ENCODE data around the gene ZFYVE28. TPM values are rescaled to one million over a fixed set of nuclear protein-coding genes. Genes with fewer than 3 reads are reported as not detected.
"Not testable (repeated sequence)": the region's sequence is repeated elsewhere in the genome, so short reads cannot be mapped to it uniquely, and the experiment has no call there.

ZFYVE28 gene
- total RNA-seq, 1 experiment from 2014 or later, result 1.5 TPM

DNA sequence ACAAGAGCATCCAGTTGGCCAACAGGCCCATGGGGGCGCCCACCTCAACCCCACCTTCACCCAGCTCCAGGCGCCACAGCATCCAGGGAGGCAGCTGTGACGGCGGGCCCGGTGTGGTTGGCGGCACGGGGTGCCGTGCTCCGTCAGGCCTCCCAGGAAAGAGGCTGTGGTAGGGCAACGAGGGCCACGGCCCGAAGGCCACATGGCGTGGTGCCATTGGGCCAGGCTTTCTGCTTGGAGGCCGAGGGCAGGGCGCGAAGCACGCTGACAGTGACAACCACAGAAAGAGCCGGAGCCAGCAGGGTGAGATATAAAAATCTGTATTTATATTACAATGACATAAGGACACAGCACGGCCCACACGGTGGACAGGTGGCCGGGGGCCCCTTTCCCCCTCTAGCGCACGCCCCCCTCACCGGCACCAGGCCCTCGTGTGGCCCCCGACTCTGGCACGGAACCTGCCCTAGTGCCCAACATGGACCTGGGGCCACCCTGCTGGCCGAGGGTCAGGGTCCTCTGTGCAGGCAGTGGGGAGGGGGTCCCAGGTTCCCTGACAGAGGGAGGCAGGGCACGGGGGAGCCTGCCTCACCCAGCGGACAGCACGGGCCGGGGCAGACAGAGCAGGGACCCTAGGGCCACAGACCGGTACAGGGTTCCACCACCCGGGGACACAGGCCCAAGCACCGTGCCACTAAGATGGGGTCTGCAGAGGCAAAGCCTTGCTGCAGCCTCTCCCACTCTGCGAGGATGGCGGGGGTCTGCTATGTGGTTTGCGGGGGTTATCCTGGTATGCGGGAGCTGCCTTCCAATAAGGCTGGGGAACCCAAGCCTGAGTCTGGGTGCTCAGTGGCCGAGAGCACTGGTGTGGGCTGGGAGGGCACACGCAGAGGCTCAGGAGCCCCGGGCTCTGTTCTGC, 171.1 kb downstream of the ZFYVE28 start:
- Histone ChIP-seq H3K9me3 (no peaks in the 10 kb centered on the region), H3K27me3 (no peaks in the 10 kb centered on the region), H3K36me3 (no peaks in the 10 kb centered on the region), H3K4me3 (no peak overlapping the region)
- DNase-seq, result no peak

- no peak for DNase-seq
Measured at GRCh38 chr4:2246384-2247127, 171.9 kb downstream of the ZFYVE28 start.

DNA sequence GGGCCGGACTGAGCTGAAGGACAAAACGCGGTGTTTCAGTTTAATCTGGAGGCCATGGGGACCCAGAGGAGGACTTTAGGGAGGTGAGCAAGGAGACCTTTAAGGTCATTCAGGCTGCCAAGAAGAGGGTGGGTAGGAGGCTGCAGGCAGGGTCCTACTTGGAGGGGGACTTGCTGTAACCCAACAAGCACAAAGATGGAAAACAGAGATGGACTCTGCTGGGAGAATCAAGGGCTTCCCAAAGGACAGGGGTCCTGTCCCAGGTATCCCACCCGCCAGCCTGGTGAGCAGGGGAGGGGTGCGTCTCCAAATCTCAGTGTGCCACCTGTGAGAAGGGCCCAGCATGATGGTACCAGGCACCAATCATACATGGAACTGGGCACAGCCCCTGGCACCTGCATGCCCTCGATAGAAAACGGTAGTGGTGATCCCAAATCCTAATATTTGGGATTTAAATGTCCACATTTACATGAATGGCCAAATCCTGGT, 172.6 kb downstream of the ZFYVE28 start:
- no peak for DNase-seq
- no peaks in the 10 kb centered on the region for H3K36me3 ChIP-seq
- no peak overlapping the region for H3K4me3 ChIP-seq

More at GRCh38 chr4:2246384-2247127, 171.9 kb downstream of the ZFYVE28 start:
- no peak overlapping the region for H3K4me3 ChIP-seq
- H3K27me3 ChIP-seq, result no peaks in the 10 kb centered on the region
- H3K36me3 ChIP-seq, result no peaks in the 10 kb centered on the region
- no peaks in the 10 kb centered on the region for H3K9me3 ChIP-seq

DNA sequence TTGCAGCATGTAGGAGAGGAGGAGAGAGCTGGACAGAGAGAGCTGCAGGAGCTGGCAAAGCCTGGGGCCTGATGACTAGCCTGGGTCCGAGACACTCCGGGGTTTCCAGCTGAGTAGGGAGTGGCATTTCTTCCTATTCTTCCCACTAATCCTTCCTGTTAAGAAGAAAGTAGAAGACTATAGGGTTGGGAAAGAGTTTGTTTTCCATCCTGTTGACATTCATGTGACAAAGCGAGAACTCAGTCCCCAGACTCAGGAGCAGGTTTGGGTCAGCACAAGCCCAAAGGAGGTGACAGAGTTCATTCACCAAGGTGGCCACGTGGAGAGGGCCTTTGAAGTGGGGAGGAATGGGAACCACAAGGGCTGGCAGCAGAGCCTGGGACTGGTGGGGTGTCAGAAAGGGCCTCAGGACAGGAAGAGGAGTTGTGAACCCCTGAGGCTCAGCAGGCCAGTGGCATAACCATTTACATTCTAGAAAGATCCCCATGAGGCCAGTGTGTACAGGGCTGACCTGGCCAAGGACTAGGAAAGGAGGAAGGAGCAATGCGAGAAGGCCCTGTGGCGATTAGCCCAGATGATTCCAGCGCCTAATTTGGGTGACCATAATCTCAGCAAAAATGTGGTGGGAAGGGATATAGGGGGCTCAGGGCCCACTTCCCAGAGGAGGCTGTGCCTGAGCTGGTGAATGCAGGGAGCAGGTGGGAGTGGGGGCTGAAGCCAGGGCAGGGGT, 173.2 kb downstream of the ZFYVE28 start:
- DNase-seq, result no peak
- Histone ChIP-seq H3K27me3 (no peaks in the 10 kb centered on the region), H3K36me3 (peaks cover 2% of the 10 kb centered on the region), H3K4me3 (no peak overlapping the region), H3K9me3 (no peaks in the 10 kb centered on the region)

More for the DNA sequence above, 172.6 kb downstream of the ZFYVE28 start:
- no peaks in the 10 kb centered on the region for H3K9me3 ChIP-seq
- H3K27me3 ChIP-seq, result no peaks in the 10 kb centered on the region

DNA sequence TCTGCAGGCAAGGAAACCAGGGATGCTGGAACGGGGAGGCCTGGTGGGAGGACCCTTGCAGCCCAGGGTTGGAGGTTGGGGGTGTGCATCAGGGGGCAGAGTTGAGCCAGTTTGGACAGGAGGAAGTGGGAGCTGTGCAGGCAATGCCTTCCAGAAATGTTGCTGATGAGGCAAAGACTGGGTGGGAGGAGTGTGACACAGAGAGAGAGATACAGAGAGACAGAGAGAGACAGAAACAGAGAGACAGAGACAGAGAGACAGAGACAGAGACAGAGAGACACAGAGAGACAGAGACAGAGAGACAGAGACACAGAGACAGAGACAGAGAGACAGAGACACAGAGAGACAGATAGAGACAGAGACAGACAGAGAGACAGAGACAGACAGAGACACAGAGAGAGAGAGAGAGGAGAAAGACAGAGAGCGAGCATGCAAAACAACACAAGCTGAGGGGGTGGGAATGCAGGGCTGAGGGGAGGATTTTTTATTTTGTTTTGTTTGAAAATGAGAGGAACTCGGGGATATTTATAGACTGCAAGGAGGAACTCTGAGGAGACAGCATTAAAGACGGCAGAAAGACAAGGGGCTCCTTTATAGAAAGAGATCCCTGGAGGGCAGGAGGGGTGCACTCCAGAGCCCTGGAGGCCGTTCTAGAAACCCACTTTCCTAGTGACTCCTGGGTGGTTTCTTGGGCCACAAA, 174.6 kb downstream of the ZFYVE28 start:
- Histone ChIP-seq H3K27me3 (no peaks in the 10 kb centered on the region), H3K36me3 (peaks cover 11% of the 10 kb centered on the region), H3K4me3 (no peak overlapping the region), H3K9me3 (no peaks in the 10 kb centered on the region)
- peak; percentile 38 for DNase-seq

- peaks cover 15% of the 10 kb centered on the region for H3K36me3 ChIP-seq
- peak within 1 kb of the TSS; percentile 86 for H3K4me3 ChIP-seq
- H3K27me3 ChIP-seq, result no peaks in the 10 kb centered on the region
- no peaks in the 10 kb centered on the region for H3K9me3 ChIP-seq
- DNase-seq, result peak; percentile 90
Measured at GRCh38 chr4:2241410-2242353, 176.8 kb downstream of the ZFYVE28 start, which contains the start of the genes HAUS3 and POLN. HAUS3 (minus strand) TSS chr4:2242121; CDS start chr4:2240946, 1,175 bp downstream. POLN (minus strand) TSS chr4:2242121; CDS start chr4:2229231, 12,890 bp downstream.

- DNase-seq, result no peak
- Histone ChIP-seq H3K36me3 (peaks cover 17% of the 10 kb centered on the region), H3K27me3 (no peaks in the 10 kb centered on the region), H3K4me3 (peak overlapping the region; percentile 86), H3K9me3 (no peaks in the 10 kb centered on the region)
Measured at GRCh38 chr4:2241003-2241402, 177.4 kb downstream of the ZFYVE28 start.

DNA sequence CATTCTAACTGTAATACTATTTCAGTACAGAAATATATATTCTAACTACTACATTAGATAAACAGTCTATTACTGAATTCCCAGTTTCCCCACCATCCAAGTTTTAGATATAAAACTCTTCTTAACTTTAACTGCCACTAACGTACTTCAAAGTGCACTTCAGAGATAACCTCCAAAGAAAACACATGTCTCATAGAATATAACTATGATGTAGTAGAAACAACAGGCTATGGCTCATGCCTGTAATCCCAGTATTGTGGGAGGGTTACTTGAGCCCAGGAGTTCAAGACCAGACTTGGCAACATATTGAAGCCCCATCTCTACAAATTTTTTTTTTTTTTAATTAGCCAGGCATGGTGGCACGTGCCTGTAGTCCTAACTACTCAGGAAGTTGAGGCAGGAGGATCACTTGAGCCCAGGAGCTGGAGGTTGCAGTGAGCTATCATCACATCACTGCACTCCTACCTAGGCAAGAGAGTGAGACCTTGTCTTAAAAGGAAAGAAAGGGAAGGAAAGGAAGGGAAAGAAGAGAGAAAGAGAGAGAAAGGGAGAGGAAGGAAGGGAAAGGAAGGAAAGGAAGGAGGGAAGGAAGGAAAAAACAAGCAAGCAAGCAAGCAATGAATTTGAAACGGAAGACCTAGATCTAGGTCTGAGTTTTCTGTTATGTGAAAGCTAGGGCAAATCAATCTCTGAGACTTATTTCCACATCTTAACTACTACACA, 181.3 kb downstream of the ZFYVE28 start:
- no peaks in the 10 kb centered on the region for H3K27me3 ChIP-seq
- no peaks in the 10 kb centered on the region for H3K9me3 ChIP-seq
- no peak overlapping the region for H3K4me3 ChIP-seq
- peaks cover 27% of the 10 kb centered on the region for H3K36me3 ChIP-seq
- DNase-seq, result no peak

DNA sequence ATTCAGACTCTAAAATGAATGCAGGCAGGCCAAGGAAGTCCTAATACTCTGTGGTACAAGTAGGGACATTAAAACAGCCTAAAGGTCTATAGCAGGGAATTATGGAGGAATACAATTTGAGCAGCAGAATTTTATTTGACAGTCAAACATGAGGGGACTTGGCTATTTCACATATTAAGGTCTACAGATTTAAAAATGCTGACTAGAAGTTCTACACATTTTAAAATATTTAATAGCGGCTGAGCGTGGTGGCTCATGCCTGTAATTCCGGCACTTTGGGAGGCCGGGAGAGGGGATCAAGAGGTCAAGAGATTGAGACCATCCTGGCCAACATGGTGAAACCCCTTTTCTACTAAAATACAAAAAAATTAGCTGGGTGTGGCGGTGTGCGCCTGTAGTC, 187.4 kb downstream of the ZFYVE28 start:
- Histone ChIP-seq H3K9me3 (no peaks in the 10 kb centered on the region), H3K27me3 (no peaks in the 10 kb centered on the region), H3K4me3 (no peak overlapping the region), H3K36me3 (peaks cover 11% of the 10 kb centered on the region)
- DNase-seq, result no peak

GRCh38 chr4:2226261-2226660, 192.2 kb downstream of the ZFYVE28 start:
- no peak for DNase-seq
- Histone ChIP-seq H3K36me3 (no peaks in the 10 kb centered on the region; the same call in 1 of the 2 replicates), H3K9me3 (no peaks in the 10 kb centered on the region), H3K4me3 (no peak overlapping the region), H3K27me3 (no peaks in the 10 kb centered on the region)

DNA sequence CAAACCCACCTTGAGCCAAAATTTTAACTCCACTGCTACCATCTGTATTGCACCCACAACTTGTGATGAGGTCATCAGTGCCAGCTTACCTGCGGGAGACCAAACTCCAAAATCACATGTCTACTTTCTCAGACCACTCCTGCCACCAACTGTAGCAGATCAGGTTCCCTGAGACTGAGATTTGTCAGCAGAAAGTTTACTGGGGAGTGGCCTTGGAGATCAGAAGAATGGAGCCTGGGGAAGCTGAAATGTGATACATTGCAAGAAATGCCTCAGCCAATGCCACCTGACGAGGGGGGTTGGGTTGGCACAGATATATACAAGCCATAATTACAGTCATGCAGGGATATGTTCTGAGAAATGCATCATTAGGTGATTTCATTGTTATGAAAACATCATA, 195.6 kb downstream of the ZFYVE28 start:
- H3K9me3 ChIP-seq, result no peaks in the 10 kb centered on the region
- H3K27me3 ChIP-seq, result no peaks in the 10 kb centered on the region
- no peak overlapping the region for H3K4me3 ChIP-seq
- no peak for DNase-seq
- no peaks in the 10 kb centered on the region for H3K36me3 ChIP-seq

DNA sequence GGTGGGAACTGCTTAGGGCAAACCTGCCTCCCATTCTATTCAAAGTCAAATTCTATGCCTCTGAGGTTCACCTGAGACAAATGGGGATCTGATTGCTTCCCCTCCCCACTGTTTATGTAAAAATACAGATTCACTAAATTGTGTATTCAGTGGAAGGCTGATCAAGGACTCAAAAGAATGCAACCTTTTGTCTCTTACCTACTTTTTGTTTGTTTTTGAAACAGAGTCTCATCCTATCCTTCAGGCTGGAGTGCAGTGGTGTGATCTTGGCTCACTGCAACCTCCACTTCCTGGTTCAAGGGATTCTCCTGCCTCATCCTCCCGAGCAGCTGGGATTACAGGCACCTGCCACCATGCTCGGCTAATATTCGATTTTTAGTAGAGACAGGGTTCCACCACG, 197.1 kb downstream of the ZFYVE28 start:
- H3K9me3 ChIP-seq, DNase-seq, H3K4me3 ChIP-seq, H3K27me3 ChIP-seq, H3K36me3 ChIP-seq: not testable (repeated sequence)

- Histone ChIP-seq H3K36me3 (no peaks in the 10 kb centered on the region), H3K9me3 (no peaks in the 10 kb centered on the region)
Measured at GRCh38 chr4:2220016-2220630, 198.3 kb downstream of the ZFYVE28 start.

More at GRCh38 chr4:2220016-2220630, 198.3 kb downstream of the ZFYVE28 start:
- H3K4me3 ChIP-seq, result no peak overlapping the region
- H3K27me3 ChIP-seq, result no peaks in the 10 kb centered on the region
- peak; percentile 38 for DNase-seq
